OCI-LY7 (cell line): ENCODE results near the gene SLC25A11. TPM values are rescaled to one million over a fixed set of nuclear protein-coding genes. Genes with fewer than 3 reads are reported as not detected.
A peak's percentile ranks its signal among the peaks of the same experiment; 100 is the strongest.

Experiments used
- BruUV-seq: library from RNA; stranded (reverse); fragments of 400-500 nt; replicated peaks from 2 replicates; lab custom pipeline; 2021; lab: Mats Ljungman, UMichigan
- CTCF ChIA-PET: fragments of 300-600 bp; sonication (Branson Sonifier 250); formaldehyde crosslinking; loops from one replicate; lab custom pipeline; 2022; ENCODE audit warnings: antibody characterized with exemption; ENCODE audit not compliant: unreplicated experiment; lab: Charles Lee
- POLR2A ChIA-PET: fragments of 300-600 bp; sonication (Branson Sonifier 250); formaldehyde crosslinking; loops from one replicate; lab custom pipeline; 2022; ENCODE audit warnings: antibody characterized with exemption; lab: Charles Lee
- DNase-seq: peaks from one replicate; pipeline ENCODE4 v3.0.0-alpha.2; 2015; ENCODE audit warnings: low spot score
- H2AFZ ChIP-seq: fragments of 200-600 bp; sonication (generic), shearing (Covaris generic); 2 replicates; pipeline ENCODE4 v1.6.1; 2014; ENCODE audit warnings: mild to moderate bottlenecking, antibody characterized with exemption, low read length, moderate library complexity
- H3K27ac ChIP-seq: fragments of 200-600 bp; sonication (generic); 2 replicates; pipeline ENCODE4 v1.5.1; 2014; ENCODE audit warnings: mixed run types, low read depth, mild to moderate bottlenecking, moderate library complexity, low read length, inconsistent platforms; ENCODE audit not compliant: poor library complexity, severe bottlenecking
- H3K36me3 ChIP-seq: fragments of 200-600 bp; sonication (generic); 2 replicates; pipeline ENCODE4 v1.6.1; 2014; ENCODE audit warnings: mild to moderate bottlenecking, antibody characterized with exemption, low read length, moderate library complexity, mixed read lengths; ENCODE audit not compliant: insufficient read depth
- H3K4me1 ChIP-seq: fragments of 200-600 bp; sonication (generic); 2 replicates; pipeline ENCODE4 v1.5.1; 2014; ENCODE audit warnings: mild to moderate bottlenecking, low read length; ENCODE audit not compliant: insufficient read depth, poor library complexity, severe bottlenecking
- H3K4me2 ChIP-seq: fragments of 200-600 bp; sonication (generic); 2 replicates; pipeline ENCODE4 v1.6.1; 2014; ENCODE audit warnings: mild to moderate bottlenecking, low read length
- H3K4me3 ChIP-seq: fragments of 200-600 bp; sonication (generic); 2 replicates; pipeline ENCODE4 v1.5.1; 2014; ENCODE audit warnings: mild to moderate bottlenecking, low read depth, low read length; ENCODE audit not compliant: poor library complexity, severe bottlenecking
- H3K79me2 ChIP-seq: fragments of 200-600 bp; sonication (generic); 2 replicates; pipeline ENCODE4 v1.6.1; 2016; ENCODE audit warnings: low read depth, mild to moderate bottlenecking, low read length, moderate library complexity, mixed read lengths; ENCODE audit not compliant: insufficient read depth
- H3K9me2 ChIP-seq: fragments of 200-600 bp; sonication (generic); 2 replicates; pipeline ENCODE4 v1.6.1; 2016; ENCODE audit warnings: mild to moderate bottlenecking, low read length, mixed read lengths; ENCODE audit not compliant: insufficient read depth
- H3K9me3 ChIP-seq: fragments of 200-600 bp; sonication (generic); 2 replicates; pipeline ENCODE4 v1.6.1; 2014; ENCODE audit warnings: mild to moderate bottlenecking, mixed run types, low read length, mixed read lengths
- H4K20me1 ChIP-seq: fragments of 200-600 bp; sonication (generic); 2 replicates; pipeline ENCODE4 v1.6.1; 2014; ENCODE audit warnings: mild to moderate bottlenecking, antibody characterized with exemption, low read length, moderate library complexity, mixed read lengths; ENCODE audit not compliant: insufficient read depth
- EZH2phosphoT487 ChIP-seq: fragments of 200-600 bp; sonication (generic); IDR thresholded peaks from 2 replicates; pipeline ENCODE4 v1.6.1; 2018; ENCODE audit warnings: low read depth, borderline replicate concordance, mild to moderate bottlenecking, mixed run types, antibody characterized with exemption, low read length, moderate library complexity, mixed read lengths
- intact Hi-C: fragments of 100-400 bp; cut with micrococcal nuclease; formaldehyde crosslinking; loops from one replicate; pipeline ENCODE4 v1.10.0; 2022; ENCODE audit not compliant: unreplicated experiment
- total RNA-seq, 2 experiments: library from RNA; depleted of rRNA in 1 of 2; stranded (reverse); fragments of >200 nt in 1 of 2; shearing (Covaris generic) in 1 of 2; gene quantifications; 2 replicates each; pipeline ENCODE4 v1.2.3, GENCODE V29; 2014 to 2022
- TF ChIP-seq, protein P1 (sequence below): fragments of 200-600 bp; sonication (generic); conservative IDR thresholded peaks from 2 replicates; pipeline ENCODE4 v1.5.1; 2014; ENCODE audit warnings: mild to moderate bottlenecking, antibody characterized with exemption, low read length, moderate library complexity, mixed read lengths

SLC25A11 gene
- total RNA-seq, 2 experiments from 2014 or later: 68.2 to 80.6 TPM

DNA sequence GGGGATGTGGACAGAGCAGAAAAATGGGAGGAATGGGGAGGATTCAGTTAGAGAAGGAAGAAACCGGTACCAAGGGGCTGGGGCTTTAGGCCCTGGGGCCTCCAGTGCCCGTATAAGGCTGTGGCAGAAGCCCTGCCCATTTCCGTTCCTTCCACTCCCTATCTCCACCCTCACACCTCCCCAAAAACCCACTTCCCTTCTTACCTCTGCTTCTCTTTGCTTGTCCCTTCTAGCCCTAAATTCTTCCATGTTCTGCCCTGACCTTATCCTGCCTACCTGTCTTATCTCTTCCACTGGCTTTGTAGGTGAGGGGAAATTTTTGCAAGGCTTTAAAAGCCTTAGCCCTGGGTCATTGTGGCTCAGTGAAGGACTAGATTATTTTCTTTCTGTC is 4.3 kb upstream of the SLC25A11 start:
- Histone ChIP-seq H4K20me1 (peaks cover 19% of the 10 kb centered on the region), H3K4me1 (peaks cover 57% of the 10 kb centered on the region), H3K4me3 (peak overlapping the region; percentile 100), H3K79me2 (peaks cover 79% of the 10 kb centered on the region), H3K9me3 (no peaks in the 10 kb centered on the region), H3K9me2 (no peaks in the 10 kb centered on the region), H3K27ac (peak overlapping the region; percentile 99), H2AFZ (no peak overlapping the region), H3K36me3 (peaks cover 79% of the 10 kb centered on the region), H3K4me2 (peak overlapping the region; percentile 97)
- ChIA-PET POLR2A (no interaction called here), CTCF (no interaction called here)
- intact Hi-C loops: loop anchor here (10.0 kb wide), 1 partner anchor 251 kb away; the partner anchor contains the start of gene ZNF594
- TF ChIP-seq, protein P1, sequence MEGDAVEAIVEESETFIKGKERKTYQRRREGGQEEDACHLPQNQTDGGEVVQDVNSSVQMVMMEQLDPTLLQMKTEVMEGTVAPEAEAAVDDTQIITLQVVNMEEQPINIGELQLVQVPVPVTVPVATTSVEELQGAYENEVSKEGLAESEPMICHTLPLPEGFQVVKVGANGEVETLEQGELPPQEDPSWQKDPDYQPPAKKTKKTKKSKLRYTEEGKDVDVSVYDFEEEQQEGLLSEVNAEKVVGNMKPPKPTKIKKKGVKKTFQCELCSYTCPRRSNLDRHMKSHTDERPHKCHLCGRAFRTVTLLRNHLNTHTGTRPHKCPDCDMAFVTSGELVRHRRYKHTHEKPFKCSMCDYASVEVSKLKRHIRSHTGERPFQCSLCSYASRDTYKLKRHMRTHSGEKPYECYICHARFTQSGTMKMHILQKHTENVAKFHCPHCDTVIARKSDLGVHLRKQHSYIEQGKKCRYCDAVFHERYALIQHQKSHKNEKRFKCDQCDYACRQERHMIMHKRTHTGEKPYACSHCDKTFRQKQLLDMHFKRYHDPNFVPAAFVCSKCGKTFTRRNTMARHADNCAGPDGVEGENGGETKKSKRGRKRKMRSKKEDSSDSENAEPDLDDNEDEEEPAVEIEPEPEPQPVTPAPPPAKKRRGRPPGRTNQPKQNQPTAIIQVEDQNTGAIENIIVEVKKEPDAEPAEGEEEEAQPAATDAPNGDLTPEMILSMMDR: no peak
- no peak for TF ChIP-seq EZH2phosphoT487
- no TSS peak for BruUV-seq
- DNase-seq: peak; percentile 68

DNA sequence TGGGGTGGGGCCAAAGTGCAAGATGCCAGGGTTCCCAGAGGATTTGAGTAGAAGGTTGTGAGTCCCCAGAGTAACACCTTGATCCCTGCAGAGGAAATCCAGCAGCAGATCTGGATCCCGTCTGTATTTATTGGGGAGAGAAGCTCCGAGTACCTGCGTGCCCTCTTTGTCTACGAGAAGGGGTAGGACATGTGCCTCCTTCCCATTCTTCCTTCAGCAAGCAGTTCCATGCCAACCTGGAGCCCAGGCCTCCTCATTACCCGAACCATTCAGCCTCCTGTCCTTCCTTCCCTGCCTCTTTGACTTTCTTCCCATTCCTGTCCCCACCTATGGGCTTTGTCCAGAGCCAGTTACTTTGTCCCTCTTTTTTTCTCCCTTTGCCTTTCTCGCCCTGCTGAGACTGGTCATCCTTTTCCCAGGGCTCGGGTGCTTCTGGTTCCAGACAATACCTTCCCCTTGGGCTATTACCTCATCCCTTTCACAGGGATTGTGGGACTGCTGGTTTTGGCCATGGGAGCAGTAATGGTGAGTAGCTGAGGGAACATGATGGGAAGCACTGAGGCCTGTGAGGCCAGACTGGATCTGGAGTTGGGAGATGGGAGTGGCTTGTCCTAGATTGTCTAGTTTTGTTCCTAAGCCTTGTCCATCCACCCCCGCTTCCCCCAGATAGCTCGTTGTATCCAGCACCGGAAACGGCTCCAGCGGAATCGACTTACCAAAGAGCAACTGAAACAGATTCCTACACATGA is 3.1 kb upstream of the SLC25A11 start:
- peak overlapping the region; percentile 97 for H3K4me2 ChIP-seq
- TF ChIP-seq, protein P1: no peak
- TF ChIP-seq EZH2phosphoT487: no peak
- no peaks in the 10 kb centered on the region for H3K9me3 ChIP-seq
- peak overlapping the region; percentile 99 for H3K27ac ChIP-seq
- H4K20me1 ChIP-seq: peaks cover 19% of the 10 kb centered on the region
- ChIA-PET CTCF (no interaction called here), POLR2A (no interaction called here)
- H3K36me3 ChIP-seq: peaks cover 81% of the 10 kb centered on the region
- intact Hi-C loops: loop anchor here (10.0 kb wide), 1 partner anchor 252 kb away; the partner anchor contains the start of gene ZNF594
- no peak for DNase-seq
- no TSS peak for BruUV-seq
- no peaks in the 10 kb centered on the region for H3K9me2 ChIP-seq
- peaks cover 68% of the 10 kb centered on the region for H3K4me1 ChIP-seq
- no peak overlapping the region for H2AFZ ChIP-seq
- H3K4me3 ChIP-seq: peak overlapping the region; percentile 95
- H3K79me2 ChIP-seq: peaks cover 85% of the 10 kb centered on the region

DNA sequence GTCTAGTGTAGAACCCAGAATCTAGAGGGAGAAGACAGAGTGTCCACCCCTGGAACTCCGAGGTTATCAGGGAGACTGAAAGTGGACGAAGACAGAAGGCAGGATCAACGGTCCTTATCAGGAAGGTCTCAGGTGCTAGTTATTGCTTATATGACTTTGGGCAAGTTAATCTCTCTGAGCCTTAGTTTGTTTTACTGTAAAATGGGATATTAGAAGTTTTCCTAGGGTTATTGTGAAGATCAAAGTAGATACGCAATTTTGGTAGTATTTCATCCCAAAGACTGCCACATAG is 1.4 kb upstream of the SLC25A11 start:
- ChIA-PET CTCF (no interaction called here), POLR2A (no interaction called here)
- Histone ChIP-seq H3K9me2 (no peaks in the 10 kb centered on the region), H3K4me2 (peak overlapping the region; percentile 97), H3K4me1 (peaks cover 61% of the 10 kb centered on the region), H4K20me1 (peaks cover 11% of the 10 kb centered on the region), H3K4me3 (peak overlapping the region; percentile 95), H3K9me3 (no peaks in the 10 kb centered on the region), H3K36me3 (peaks cover 81% of the 10 kb centered on the region), H3K79me2 (peaks cover 69% of the 10 kb centered on the region), H3K27ac (peak overlapping the region; percentile 90), H2AFZ (no peak overlapping the region)
- BruUV-seq: no TSS peak
- intact Hi-C loops: loop anchor here (10.0 kb wide), 1 partner anchor 254 kb away; the partner anchor contains the start of gene ZNF594
- no peak for DNase-seq
- TF ChIP-seq, protein P1: no peak
- no peak for TF ChIP-seq EZH2phosphoT487
